Right ventricle myocardium inferior (tissue), 1 donor: Measurements from ENCODE around the gene RGS7. TPM values are rescaled to one million over a fixed set of nuclear protein-coding genes. Genes with fewer than 3 reads are reported as not detected.

ENCODE experiments used
- ATAC-seq: fragments of 200-7000 bp; cut with Tn5 transposase; one replicate; pipeline ENCODE4 v1.9.1; 2020; ENCODE audit warnings: mild to moderate bottlenecking, moderate library complexity
- DNase-seq: peaks from one replicate; pipeline ENCODE4 v3.0.0; 2021; ENCODE audit errors: missing footprints
- intact Hi-C: fragments of 100-400 bp; cut with DNase I; formaldehyde crosslinking; loops from one replicate; pipeline ENCODE4 v1.11.0; 2022
- total RNA-seq: library from RNA; stranded (reverse); fragmentation: NEBNext Ultra II Directional; extraction: Animal tissue kit (Norgen Biotek cat#: 25700); gene quantifications from one replicate; pipeline ENCODE4 v1.2.1, GENCODE V29; 2021
- donor health status: DM: no; HTN: yes; CAD: no; lungs with severe emphysema.

Gene RGS7
- total RNA-seq, 1 donor from 2014 or later: not detected

DNA sequence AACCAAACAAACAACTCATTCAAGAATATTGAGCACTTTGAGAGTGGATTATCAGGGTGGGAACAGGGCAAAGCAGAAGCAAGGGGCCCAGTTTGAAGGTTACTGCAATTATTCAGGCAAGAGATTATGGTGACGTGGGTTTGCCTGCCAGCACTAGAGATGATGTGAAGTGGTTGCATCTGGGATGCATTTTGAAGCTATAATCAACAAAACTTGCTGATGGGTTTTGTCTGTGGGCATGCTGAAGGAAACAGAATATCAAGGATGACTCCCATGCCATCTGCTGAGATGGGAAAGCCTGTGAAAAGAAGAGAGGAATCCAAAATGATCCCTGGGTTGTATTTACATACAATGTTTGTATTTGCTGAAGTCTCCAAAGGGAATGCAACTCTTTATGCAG lies 520.7 kb downstream of the RGS7 start:
- ATAC-seq: no peak
- DNase-seq: no peak
- intact Hi-C loops: no loop called here

DNA sequence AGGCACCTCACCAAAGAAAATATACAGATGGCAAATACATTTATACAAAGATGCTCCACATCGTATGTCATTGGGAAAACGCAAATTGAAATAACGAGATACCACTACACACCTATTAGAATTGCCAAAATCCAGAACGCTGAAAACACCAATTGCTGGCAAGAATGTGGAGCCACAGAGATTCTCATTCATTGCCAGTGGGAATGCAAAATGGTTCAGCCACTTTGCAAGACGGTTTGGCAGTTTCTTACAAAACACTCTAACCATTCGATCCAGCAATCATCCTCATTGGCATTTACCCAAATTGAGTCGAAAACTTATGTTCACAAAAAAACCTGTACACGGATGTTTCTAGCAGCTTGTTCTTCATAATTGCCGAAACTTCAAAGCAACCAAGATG lies 521.7 kb downstream of the RGS7 start:
- ATAC-seq: no peak
- no peak for DNase-seq
- intact Hi-C loops: no loop called here

DNA sequence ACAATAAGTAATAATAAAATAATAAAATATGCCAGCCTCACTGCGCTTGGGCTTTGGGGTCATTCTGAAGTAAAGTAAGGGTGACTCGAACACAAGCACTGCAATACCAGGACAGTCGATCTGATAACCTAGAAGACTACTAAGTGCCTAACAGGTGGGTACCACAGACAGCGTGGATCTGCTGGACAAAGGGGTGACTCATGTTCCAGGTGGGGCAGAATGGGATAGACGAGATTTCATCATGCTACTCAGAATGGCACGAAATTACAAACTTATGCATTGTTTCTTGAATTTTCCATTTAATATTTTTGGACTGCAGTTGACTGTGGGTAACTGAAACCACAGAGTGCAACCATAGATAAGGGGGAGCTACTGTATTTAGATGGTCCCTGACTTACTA lies 523.9 kb downstream of the RGS7 start:
- ATAC-seq: no peak
- intact Hi-C loops: no loop called here
- DNase-seq: no peak

DNA sequence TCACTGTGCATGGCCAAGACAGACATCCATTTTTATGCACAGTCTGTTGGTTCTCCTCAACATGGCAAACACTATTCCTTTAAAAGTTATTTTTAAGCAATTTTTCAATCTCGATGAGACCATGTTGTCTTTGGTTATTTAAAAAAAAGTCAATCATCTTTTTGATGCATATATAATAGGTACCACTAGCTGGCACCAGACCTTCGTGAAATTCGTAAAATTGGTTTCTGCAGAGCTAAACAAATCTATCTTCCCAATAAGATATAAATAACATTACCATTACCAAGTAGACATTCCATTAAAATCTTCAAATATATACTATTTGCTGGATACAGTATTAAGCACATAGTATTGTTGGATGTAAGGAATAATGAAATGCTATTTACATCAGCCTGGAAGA lies 525.1 kb downstream of the RGS7 start:
- no peak for DNase-seq
- intact Hi-C loops: no loop called here
- no peak for ATAC-seq

DNA sequence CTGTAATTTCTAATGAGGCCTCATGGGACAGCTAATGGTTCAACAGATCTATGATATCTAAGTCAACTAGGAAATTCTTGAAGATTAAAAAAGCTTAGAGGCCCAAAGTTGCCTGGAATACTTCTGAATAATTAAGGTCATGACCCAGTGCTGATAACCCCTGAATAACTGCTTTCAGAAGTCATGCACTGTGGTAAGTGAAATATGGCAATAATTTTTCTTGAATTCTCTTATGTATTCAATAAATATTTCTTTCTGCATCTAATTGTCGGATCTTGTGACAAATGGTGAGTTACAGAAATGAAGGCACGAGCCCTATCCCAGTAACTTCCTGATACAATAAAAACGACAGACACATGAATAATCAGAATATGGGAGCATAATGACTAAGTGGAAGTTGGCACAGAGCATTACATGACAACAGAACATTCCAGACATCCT lies 525.8 kb downstream of the RGS7 start:
- DNase-seq (no peak), ATAC-seq (no peak)
- intact Hi-C loops: no loop called here

DNA sequence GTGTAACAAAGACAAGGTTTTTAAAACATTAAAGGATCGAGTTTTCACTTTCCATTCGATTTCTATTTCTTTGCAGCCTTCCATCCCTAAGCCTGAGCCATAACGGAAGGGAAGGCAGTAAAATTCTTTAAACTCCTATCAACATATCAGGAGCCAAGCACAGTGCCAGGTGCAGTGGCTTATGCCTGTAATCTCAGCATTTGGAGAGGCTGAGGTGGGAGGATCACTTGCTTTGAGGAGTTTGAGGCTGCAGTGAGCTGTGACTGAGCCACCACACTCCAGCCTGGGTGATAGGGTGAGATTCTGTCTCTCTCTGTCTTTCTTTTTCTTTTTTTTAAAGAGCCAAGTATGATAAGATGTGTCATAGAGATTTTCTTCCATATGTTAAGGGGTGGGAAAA lies 527.5 kb downstream of the RGS7 start:
- ATAC-seq: no peak
- DNase-seq: no peak
- intact Hi-C loops: no loop called here

DNA sequence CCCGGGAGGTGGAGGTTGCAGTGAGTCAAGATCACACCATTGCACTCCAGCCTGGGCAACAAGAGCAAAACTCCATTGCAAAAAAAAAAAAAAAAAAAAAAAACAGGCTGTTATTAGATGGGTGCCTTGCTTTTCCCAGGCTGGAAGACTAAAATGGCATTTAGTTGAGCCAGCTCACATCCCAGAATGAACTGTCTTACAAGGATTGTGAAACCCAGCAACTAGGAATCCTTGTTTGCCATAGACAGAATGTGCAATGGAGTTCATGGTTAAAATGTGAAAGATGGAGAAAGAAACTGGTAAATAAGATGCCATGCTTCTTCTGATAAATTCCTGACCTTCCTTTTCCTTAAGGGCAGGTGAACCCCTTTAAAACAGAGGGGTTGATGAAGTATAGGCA lies 529.2 kb downstream of the RGS7 start:
- no peak for ATAC-seq
- intact Hi-C loops: no loop called here
- no peak for DNase-seq

DNA sequence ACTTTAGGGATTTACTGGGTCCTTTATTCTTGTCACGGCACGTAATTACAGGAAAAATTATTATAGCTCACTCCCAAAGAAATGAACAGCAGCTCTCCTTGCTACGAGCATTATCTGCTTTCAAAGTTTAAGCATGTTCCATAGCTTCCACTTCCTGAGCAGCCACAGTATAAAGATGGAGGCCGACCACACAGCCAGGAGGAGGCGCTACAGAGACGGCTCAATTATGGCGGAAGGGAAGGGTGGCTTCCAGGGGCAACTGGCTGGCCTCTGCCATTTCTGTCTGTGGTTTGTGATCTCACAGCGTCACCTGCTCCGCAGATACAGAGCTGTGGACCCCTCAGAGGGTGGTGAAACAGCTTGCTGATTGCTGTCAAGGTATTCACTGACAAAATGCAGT lies 532.8 kb downstream of the RGS7 start:
- ATAC-seq (no peak), DNase-seq (no peak)
- intact Hi-C loops: no loop called here

DNA sequence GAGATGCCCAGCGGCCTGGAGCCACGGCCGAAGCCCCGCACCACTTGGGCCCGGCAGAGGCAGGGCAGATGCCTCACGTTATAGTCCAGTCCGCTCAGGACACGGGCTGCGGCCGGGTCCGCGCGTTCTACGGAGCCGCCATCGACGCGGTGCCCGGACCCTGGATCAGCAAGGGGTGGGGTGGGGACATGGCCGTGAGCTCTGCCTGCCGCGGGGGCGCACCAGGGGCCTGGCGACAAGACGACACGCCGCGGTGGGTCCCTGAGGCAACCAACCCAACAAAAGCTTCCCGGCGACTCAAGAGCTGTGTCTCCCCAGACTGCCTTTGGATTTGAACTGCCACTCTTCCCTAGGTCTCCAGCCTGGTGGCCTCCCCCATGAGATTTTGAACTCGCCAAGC lies 533.6 kb downstream of the RGS7 start:
- DNase-seq (no peak), ATAC-seq (no peak)
- intact Hi-C loops: no loop called here

DNA sequence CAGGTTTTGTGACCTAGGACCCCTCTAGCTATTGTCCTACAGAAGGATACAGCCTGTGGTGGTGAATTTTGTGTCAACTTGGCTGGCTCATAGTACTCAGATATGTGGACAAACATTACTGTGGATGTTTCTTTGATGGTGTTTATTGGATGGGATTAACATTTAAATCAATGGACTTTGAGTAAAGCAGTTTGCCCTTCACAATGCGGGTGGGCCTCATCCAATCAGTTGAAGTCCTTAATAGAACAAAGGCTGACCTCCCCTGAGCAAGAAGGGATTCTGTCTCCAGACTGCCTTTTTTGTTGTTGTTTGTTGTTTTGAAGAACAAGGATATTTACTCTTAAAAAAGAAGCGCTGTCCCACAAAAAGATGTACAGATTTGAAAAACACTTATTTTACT lies 535.1 kb downstream of the RGS7 start:
- DNase-seq (no peak), ATAC-seq (no peak)
- intact Hi-C loops: no loop called here

DNA sequence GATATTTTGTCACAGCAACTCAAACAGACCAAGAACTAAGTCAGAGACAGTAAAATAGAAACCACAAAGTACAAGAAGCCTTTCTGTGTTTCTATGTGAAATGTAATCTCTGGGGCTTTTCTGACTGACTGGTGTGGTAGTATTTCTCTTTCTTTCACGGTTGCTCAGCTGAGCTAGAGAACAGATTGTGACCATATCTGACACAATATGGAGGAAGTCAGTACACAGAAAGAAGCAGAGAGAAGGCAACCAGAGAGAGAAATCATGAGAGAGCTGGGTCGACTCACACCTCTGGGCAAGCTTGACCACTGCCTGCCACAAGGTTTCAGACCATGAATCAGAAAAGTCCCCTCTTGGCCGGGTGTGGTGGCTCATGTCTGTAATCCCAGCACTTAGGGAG lies 536.2 kb downstream of the RGS7 start:
- DNase-seq: no peak
- intact Hi-C loops: no loop called here
- ATAC-seq: no peak

DNA sequence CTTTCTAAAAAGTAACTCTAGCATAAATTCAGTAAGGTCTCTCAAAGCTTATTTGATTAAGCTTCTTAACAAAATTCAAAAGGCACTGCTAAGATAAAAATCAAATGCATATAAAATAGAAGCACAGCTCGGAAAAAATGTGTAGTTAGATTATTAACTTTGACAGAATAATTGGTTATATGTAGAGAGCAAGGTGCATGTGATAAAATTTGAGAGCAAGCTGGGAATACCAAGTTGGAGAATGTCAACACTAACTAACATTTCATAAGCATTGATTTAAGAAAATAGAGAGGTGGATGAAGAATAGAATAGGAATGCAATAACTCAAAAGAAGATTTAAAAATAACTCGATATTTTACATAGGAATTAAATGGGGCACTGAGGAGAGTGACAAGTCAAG lies 540.5 kb downstream of the RGS7 start:
- no peak for DNase-seq
- intact Hi-C loops: no loop called here
- ATAC-seq: no peak

DNA sequence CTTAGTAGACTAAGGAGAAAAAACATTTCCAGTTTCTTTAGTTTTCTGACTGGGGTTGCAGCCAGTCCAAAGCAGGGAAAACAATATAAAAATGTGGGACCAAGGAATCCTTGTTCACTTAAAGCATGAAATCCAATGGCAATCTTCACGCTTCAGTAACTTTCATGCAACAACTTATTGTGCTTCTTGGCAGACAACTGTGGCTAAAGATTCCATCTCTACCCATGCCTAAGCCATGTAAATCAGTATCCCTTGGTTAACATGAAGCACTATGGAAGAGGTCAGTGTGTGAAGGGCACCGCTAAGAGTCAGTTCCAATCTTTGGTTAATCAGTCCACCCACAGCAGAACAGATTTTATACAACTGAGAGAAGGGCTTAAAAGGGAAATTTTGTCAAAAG lies 543.3 kb downstream of the RGS7 start:
- ATAC-seq (no peak), DNase-seq (no peak)
- intact Hi-C loops: no loop called here

DNA sequence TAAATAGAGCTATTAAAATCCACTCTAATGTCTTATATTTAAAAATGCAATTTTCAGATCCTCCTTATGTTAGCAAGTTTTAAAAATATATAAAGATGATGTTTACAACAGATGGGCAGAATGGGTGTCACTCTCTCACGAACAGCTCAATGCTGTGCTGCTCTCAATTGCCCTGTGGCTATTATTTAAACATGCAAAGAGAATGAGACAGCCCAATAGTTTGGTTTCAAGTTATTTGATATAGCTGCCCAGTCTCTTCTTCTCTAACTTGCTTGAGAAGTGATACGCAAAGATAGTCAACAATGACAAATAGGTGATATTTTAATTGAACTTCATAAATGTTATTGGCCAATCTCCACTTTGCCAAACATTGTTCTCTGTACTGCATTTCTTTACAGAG lies 545.7 kb downstream of the RGS7 start:
- ATAC-seq: no peak
- intact Hi-C loops: no loop called here
- no peak for DNase-seq

DNA sequence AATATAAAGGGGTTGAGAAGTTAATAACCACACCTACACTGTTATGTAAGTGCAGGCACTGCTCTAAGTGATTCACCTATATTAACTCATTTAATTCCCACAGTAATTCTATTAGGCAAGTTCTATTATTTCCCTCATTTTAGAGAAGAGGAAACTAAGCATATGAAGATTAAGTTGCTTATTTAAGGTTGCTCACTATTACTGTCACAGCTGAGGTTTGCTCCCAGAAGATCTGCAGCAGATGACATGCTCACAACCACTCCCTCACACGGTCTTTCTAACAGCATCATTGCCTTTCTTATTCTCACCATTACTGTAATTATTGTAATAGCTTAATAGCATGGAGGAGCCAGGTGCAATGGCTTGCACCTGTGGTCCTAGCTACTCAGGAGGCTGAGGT lies 548.6 kb downstream of the RGS7 start:
- intact Hi-C loops: no loop called here
- DNase-seq: no peak
- no peak for ATAC-seq

DNA sequence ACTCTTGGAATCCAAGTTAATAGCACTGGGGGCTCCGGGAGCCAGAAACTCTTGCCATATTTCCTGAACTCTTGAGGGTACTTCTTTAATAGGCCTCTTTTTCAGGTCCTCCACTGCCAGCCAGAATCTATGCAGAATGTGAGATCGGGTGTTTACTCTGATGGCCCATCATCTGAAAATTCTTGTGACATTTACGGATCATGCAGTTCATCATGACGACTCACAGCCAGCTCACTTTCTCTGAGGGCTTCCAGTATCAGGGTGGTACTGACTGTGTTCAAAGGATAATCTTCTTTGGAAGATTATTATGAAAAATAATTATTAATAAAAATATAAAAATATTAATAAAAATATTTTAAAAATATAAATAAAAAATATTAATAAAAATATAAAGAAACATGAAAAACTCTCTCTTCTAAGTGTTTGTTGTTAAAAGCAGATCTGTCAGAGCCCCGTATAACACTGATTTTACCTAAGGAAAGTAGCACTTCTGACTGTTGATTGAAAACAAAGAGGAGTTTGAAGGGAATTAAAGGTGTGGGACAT lies 550.7 kb downstream of the RGS7 start:
- ATAC-seq: no peak
- intact Hi-C loops: no loop called here
- DNase-seq: no peak

DNA sequence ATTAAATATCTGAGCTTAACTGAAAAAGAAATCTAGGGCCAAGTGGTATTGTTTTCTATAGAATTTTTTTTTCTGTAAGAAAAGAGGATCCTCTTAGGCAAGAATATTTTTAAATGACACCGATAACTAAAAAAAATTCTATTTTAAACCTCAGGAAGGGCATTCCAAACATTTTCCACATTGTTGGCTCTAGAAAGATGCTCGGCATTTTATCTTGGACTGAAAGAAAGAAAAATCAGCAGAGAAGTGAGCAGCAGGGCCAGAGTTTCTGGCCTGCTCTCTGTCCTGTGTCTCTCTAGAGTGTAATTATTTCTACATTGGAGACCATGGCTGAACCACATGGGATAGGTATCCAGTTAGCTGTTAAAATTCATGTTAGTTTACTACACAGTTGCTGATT lies 552.5 kb downstream of the RGS7 start:
- intact Hi-C loops: no loop called here
- ATAC-seq: no peak
- no peak for DNase-seq

DNA sequence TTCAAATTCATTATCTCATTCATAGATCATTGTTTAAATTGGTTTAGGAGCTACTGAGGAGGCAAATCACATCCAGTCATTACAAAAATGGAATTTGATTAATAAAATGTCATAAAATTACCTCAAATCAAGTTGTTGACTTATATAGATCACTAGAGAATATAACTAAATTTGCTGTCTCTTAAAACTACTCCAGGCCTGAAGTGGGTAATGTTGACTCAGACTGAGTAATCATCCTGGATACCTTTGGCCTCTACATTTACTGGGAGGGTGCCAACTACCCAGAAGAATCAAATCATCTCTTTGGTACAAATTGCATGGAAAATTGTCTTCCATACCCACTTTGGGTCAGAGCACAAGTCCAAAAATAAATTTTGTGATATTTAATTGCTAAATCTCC lies 553.9 kb downstream of the RGS7 start:
- DNase-seq (no peak), ATAC-seq (no peak)
- intact Hi-C loops: no loop called here

DNA sequence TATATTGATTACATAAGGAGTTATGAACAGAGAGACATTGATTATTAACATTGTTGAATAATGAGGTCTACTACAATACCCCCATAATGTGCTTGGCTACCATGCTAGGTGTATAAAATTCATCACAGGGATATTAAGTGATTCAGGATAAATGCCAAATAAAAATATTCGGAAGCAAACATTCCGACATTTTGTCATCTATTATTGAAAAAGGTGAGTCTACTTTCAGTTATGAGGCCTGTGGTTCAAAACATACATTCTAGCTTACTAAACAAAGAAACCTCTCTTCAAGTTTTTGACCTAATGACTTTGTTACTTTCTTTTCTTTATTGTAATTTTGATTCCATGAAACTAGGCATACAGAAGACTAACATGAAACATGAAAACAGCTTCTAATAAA lies 554.7 kb downstream of the RGS7 start:
- intact Hi-C loops: no loop called here
- DNase-seq (no peak), ATAC-seq (no peak)

DNA sequence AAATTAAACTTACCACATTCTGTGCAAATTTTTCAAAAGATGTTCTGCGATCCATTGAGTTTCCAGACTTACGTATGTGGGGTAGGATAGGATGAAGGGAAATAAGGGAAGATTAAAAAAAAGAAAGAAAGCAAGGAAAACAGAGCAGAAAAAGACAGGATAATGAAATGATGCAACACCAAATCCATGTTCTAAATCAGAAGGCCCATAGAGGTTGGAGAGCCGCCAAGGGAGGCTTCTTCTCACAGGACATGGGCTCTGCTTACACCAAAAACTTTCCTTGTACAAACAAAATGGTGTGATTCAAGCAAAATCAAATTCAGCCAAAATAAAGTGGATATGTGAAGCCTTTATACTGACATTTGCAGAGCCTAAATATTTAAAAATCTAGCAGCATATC lies 555.6 kb downstream of the RGS7 start:
- DNase-seq: no peak
- no peak for ATAC-seq
- intact Hi-C loops: no loop called here

DNA sequence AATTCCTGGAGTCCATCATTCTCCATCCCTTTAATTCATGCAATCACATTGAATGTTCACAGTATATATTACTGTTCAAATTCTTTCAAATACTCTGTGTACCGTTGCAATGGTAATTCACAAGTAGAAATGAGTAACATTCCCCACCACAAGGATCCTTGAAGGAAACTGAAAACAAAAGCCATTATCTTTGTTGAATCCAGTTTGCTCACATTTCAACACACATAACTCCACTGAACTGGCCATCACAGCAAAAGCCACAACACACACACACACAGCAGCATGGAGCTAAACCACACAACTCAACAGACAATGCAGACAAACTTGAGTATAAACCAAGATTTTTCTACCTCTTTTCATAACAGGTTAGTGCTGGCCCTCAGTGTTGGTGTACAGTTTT lies 556.7 kb downstream of the RGS7 start:
- no peak for ATAC-seq
- intact Hi-C loops: no loop called here
- no peak for DNase-seq

DNA sequence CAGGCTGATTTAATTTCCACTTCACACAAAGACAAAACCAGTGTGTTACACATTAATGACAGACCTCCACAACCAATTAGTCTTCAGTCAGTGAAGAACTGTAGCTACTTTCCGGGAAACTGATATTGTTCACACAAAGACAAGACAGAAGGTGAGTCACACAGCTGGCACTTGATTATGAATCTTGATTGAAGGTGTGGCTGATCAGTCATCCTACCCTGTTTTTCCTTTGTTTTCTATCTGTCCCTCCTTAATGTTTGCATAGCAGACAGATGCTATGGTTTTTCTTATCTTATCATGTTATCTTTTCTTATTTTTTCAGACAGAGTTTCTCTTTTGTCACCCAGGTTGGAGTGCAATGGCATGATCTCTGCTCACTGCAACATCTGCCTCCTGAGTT lies 560.0 kb downstream of the RGS7 start:
- intact Hi-C loops: no loop called here
- no peak for ATAC-seq
- DNase-seq: no peak
